Rectal smooth muscle tissue (tissue), 1 donor: ENCODE measurements around the gene ZDHHC3.

ENCODE experiments used
- H3K27ac ChIP-seq: one replicate; pipeline ENCODE4 v1.7.0; 2013; ENCODE audit warnings: low read depth, low read length, inconsistent platforms
- H3K27me3 ChIP-seq: one replicate; pipeline ENCODE4 v1.7.0; 2013; ENCODE audit warnings: low read length; ENCODE audit not compliant: control insufficient read depth, insufficient read depth
- H3K36me3 ChIP-seq: one replicate; pipeline ENCODE4 v1.7.0; 2013; ENCODE audit warnings: low read length; ENCODE audit not compliant: control insufficient read depth, insufficient read depth
- H3K4me1 ChIP-seq: one replicate; pipeline ENCODE4 v1.7.0; 2013; ENCODE audit warnings: low read length; ENCODE audit not compliant: control insufficient read depth, insufficient read depth
- H3K4me3 ChIP-seq: one replicate; pipeline ENCODE4 v1.7.0; 2013; ENCODE audit warnings: low read length
- H3K9ac ChIP-seq: one replicate; pipeline ENCODE4 v1.7.0; 2013; ENCODE audit warnings: low read length

ZDHHC3 gene

DNA sequence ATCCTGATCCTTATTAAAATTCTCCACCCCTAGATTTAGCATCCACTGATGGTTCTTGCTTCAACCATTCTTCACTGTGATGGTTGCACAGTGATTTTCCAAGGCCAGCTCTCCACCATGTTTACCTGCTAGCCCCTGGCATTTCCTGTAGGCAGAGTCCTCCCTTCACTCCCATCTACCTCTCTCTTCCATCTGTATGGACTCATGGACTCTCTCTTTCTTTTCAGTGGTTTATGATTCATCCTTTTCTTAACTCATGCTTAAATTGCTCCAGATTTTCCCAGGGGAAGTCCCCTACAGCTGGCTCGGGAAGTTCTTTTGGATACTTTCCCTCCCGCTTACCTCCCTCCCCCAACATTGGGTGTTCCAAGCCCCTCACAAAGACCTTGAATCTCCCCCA, 82.9 kb downstream of the ZDHHC3 start:
- Histone ChIP-seq H3K9ac (no peak overlapping the region), H3K4me3 (no peak overlapping the region), H3K4me1 (no peaks in the 10 kb centered on the region), H3K36me3 (no peaks in the 10 kb centered on the region), H3K27me3 (no peaks in the 10 kb centered on the region), H3K27ac (no peak overlapping the region)

- H3K27ac ChIP-seq = no peak overlapping the region
- no peaks in the 10 kb centered on the region for H3K27me3 ChIP-seq
- no peak overlapping the region for H3K4me3 ChIP-seq
- H3K36me3 ChIP-seq = no peaks in the 10 kb centered on the region
- no peaks in the 10 kb centered on the region for H3K4me1 ChIP-seq
- H3K9ac ChIP-seq = no peak overlapping the region
Observed at GRCh38 chr3:44892689-44893088, 83.3 kb downstream of the ZDHHC3 start.

DNA sequence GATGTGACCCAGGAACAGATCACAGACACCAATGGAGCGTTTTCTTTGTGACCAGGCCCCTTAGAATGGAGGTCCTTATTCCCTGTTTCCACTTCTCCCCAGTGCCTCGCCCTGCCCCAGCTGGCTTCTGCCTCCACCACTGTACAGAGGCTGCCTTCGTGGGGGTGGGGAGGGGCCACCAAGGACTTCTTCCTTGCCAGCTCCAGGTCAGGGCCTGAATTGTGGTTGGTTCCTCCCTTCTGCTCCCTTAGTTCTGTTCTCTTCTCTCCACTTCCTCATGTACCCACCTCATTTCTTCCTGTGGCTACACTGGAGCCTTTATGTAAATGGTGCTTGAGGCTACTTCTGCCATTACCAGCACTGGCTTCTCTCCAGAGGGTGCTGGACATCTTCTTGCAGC, 85.1 kb downstream of the ZDHHC3 start:
- Histone ChIP-seq H3K27me3 (no peaks in the 10 kb centered on the region), H3K36me3 (no peaks in the 10 kb centered on the region), H3K27ac (no peak overlapping the region), H3K4me3 (no peak overlapping the region), H3K4me1 (no peaks in the 10 kb centered on the region), H3K9ac (no peak overlapping the region)

GRCh38 chr3:44890258-44890657, 85.7 kb downstream of the ZDHHC3 start:
- no peaks in the 10 kb centered on the region for H3K27me3 ChIP-seq
- H3K27ac ChIP-seq = no peak overlapping the region
- no peak overlapping the region for H3K4me3 ChIP-seq
- H3K36me3 ChIP-seq = no peaks in the 10 kb centered on the region
- H3K9ac ChIP-seq = no peak overlapping the region
- H3K4me1 ChIP-seq = no peaks in the 10 kb centered on the region

DNA sequence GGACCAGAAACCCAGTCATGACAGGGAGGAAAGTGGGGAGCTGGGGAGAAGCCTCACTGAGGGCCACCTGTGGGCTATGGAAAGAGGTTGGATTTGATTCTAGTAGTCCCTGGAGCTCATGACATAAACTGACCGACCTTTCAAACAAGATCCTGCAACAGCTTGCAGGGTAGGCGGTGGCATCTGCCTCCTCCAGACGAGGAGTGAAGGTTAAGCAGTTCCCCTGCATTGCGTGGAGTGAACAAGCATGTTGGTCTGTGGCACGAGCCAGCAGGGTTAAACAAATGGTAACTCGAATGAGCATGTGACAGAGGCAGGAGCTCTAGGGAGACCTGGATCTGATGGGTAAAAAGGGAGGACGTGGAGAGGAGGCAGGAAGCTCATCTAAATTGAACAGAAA, 88.9 kb downstream of the ZDHHC3 start:
- H3K27ac ChIP-seq = no peak overlapping the region

DNA sequence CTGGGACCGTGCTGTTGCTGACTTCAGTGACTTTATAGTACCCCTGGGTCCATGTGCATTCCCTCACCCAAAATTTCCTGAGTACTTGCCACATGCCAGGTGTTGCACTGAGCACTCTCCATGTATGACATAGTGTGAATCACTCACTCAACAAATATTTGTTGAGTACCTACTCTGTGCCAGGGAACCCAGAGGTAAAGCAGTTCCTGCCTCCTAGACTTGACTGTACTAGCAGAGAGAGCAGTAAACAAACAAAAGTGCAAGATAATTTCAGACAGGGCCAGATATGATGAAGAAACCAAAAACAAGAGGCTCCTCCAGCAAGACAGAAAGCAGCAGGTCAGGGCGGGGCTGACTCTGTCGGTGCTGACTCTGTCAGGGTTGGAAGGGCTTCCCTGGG, 89.4 kb downstream of the ZDHHC3 start:
- no peaks in the 10 kb centered on the region for H3K4me1 ChIP-seq
- H3K27ac ChIP-seq = no peak overlapping the region
- no peaks in the 10 kb centered on the region for H3K36me3 ChIP-seq
- H3K27me3 ChIP-seq = no peaks in the 10 kb centered on the region
- no peak overlapping the region for H3K9ac ChIP-seq
- no peak overlapping the region for H3K4me3 ChIP-seq

More for the DNA sequence above, 88.9 kb downstream of the ZDHHC3 start:
- H3K27me3 ChIP-seq = no peaks in the 10 kb centered on the region
- H3K36me3 ChIP-seq = no peaks in the 10 kb centered on the region
- H3K9ac ChIP-seq = no peak overlapping the region
- H3K4me3 ChIP-seq = no peak overlapping the region
- no peaks in the 10 kb centered on the region for H3K4me1 ChIP-seq

DNA sequence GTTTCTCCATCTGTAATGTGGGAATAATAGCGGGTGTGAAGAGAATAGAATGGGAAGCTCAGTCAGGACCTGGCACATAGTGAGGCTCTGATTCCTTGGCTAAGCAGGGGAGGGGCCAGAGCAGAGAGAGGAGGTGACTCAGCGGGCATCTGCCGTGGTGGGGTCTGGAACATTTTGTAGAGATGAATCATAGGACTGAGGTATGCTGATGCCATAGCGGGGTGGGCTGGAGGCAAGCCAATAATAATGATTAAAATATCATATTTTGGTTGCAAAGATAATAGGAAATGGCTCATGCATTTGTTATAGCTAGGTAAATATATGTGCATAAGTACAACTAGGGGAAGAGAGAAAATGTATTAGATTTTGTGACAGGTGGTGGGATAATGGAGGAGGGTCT, 90.4 kb downstream of the ZDHHC3 start:
- no peaks in the 10 kb centered on the region for H3K36me3 ChIP-seq
- no peak overlapping the region for H3K9ac ChIP-seq
- H3K4me1 ChIP-seq = no peaks in the 10 kb centered on the region
- no peaks in the 10 kb centered on the region for H3K27me3 ChIP-seq
- no peak overlapping the region for H3K4me3 ChIP-seq
- no peak overlapping the region for H3K27ac ChIP-seq

DNA sequence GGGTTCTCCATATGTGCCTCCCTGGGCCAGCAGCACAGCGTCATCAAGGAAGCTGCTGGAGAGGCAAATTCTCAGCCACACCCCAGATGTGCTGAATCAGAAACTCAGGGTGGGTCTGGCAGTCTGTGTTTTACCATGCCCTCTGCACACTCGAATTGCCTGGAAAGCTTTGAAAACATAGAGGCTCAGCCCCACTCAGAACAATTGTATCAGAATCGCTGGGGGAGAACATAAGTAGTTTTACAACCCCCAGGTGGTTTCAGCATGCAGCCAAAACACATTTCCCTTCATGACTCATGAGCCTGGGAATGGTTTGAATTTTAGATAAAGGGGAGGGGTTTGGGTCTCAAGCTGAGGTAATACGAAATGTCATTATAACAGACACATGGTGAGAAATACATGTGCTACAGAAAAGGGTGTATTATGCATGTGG, 92.0 kb downstream of the ZDHHC3 start:
- no peak overlapping the region for H3K4me3 ChIP-seq
- no peak overlapping the region for H3K27ac ChIP-seq
- no peak overlapping the region for H3K9ac ChIP-seq
- H3K27me3 ChIP-seq = no peaks in the 10 kb centered on the region
- H3K36me3 ChIP-seq = no peaks in the 10 kb centered on the region
- no peaks in the 10 kb centered on the region for H3K4me1 ChIP-seq

DNA sequence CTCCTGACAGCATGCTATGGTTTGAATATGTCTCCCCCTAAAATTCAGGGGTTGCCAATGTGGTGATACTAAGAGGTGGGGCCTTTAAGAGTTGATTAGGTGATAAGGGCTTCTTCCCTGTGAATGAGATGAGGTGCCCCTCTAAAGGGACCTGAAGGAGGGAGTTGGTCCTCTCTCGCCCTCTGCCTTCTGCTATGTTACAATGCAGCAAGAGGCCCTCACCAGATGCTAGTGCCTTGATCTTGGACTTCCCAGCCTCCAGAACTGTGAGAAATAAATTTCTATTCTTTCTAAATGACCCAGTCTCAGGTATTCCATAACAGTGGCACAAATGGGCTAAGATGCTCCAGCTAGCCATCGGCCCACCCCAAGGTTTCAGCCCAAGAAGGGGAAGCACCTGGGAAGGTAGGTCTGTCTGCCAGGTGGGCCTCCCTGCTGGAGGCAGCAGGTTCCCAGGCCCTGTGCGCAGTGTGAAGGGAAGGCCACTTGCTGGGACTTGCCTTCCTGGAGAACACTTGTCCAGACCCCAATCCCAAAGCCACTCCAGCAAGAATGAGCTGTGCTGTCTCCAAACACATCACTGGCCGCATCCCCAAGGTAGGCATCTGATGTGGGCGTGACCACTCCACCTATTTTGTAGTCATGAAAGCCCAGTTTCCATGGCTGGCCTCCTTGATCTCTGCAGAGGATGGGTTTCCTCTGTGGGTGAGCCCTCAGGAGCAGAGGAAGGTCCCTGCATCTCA, 92.6 kb downstream of the ZDHHC3 start:
- Histone ChIP-seq H3K9ac (no peak overlapping the region), H3K27ac (no peak overlapping the region), H3K4me3 (no peak overlapping the region), H3K36me3 (no peaks in the 10 kb centered on the region), H3K27me3 (no peaks in the 10 kb centered on the region), H3K4me1 (no peaks in the 10 kb centered on the region)

GRCh38 chr3:44880284-44880683, 95.7 kb downstream of the ZDHHC3 start:
- Histone ChIP-seq H3K9ac (no peak overlapping the region), H3K36me3 (no peaks in the 10 kb centered on the region), H3K27ac (no peak overlapping the region), H3K4me3 (no peak overlapping the region), H3K4me1 (no peaks in the 10 kb centered on the region), H3K27me3 (no peaks in the 10 kb centered on the region)

- H3K4me1 ChIP-seq = no peaks in the 10 kb centered on the region
- no peak overlapping the region for H3K27ac ChIP-seq
- no peak overlapping the region for H3K4me3 ChIP-seq
- no peak overlapping the region for H3K9ac ChIP-seq
- no peaks in the 10 kb centered on the region for H3K27me3 ChIP-seq
- no peaks in the 10 kb centered on the region for H3K36me3 ChIP-seq
Observed at GRCh38 chr3:44877333-44877732, 98.6 kb downstream of the ZDHHC3 start.

GRCh38 chr3:44875596-44875995, 100.4 kb downstream of the ZDHHC3 start:
- H3K4me1 ChIP-seq = no peaks in the 10 kb centered on the region
- H3K27me3 ChIP-seq = no peaks in the 10 kb centered on the region
- H3K4me3 ChIP-seq = no peak overlapping the region

More at GRCh38 chr3:44875596-44875995, 100.4 kb downstream of the ZDHHC3 start:
- Histone ChIP-seq H3K27ac (no peak overlapping the region), H3K36me3 (no peaks in the 10 kb centered on the region), H3K9ac (no peak overlapping the region)
